Hepatocyte (in vitro differentiated cells): Measurements from ENCODE around the gene DGKQ. TPM values are rescaled to one million over a fixed set of nuclear protein-coding genes. Genes with fewer than 3 reads are reported as not detected.
"Not testable (repeated sequence)": the region's sequence is repeated elsewhere in the genome, so short reads cannot be mapped to it uniquely, and the experiment has no call there.

ENCODE experiments used
- DNase-seq: peaks from one replicate; pipeline ENCODE4 v3.0.0-alpha.2; 2016; ENCODE audit warnings: low spot score
- H2AFZ ChIP-seq: fragments of 200-600 bp; sonication (generic); 2 replicates; pipeline ENCODE4 v1.6.0; 2016; ENCODE audit warnings: antibody characterized with exemption, mild to moderate bottlenecking
- H3K27ac ChIP-seq: fragments of 200-600 bp; sonication (generic); 2 replicates; pipeline ENCODE4 v1.5.1; 2016; ENCODE audit warnings: mild to moderate bottlenecking
- H3K27me3 ChIP-seq: fragments of 200-600 bp; sonication (generic); 2 replicates; pipeline ENCODE4 v1.6.1; 2016
- H3K36me3 ChIP-seq: fragments of 200-600 bp; sonication (generic); replicated peaks from 2 replicates; pipeline ENCODE4 v1.5.1; 2016; ENCODE audit warnings: low read depth; ENCODE audit not compliant: insufficient read depth
- H3K4me1 ChIP-seq: fragments of 200-600 bp; sonication (generic); 2 replicates; pipeline ENCODE4 v1.5.1; 2016; ENCODE audit warnings: mild to moderate bottlenecking, moderate library complexity; ENCODE audit not compliant: insufficient read depth
- H3K4me2 ChIP-seq: fragments of 200-600 bp; sonication (generic); 2 replicates; pipeline ENCODE4 v1.6.0; 2016
- H3K4me3 ChIP-seq: fragments of 200-600 bp; sonication (generic); 2 replicates; pipeline ENCODE4 v1.5.1; 2016; ENCODE audit warnings: mild to moderate bottlenecking
- H3K79me2 ChIP-seq: fragments of 200-600 bp; sonication (generic); 2 replicates; pipeline ENCODE4 v1.6.0; 2017; ENCODE audit warnings: mild to moderate bottlenecking
- H3K9me2 ChIP-seq: fragments of 200-600 bp; sonication (generic); replicated peaks from 2 replicates; pipeline ENCODE4 v1.6.0; 2017; ENCODE audit warnings: mild to moderate bottlenecking; ENCODE audit not compliant: insufficient read depth
- H3K9me3 ChIP-seq: fragments of 200-600 bp; sonication (generic); 2 replicates; pipeline ENCODE4 v1.5.1; 2016; ENCODE audit warnings: low read depth, mild to moderate bottlenecking
- H4K20me1 ChIP-seq: fragments of 200-600 bp; sonication (generic); 2 replicates; pipeline ENCODE4 v1.6.0; 2016; ENCODE audit warnings: mild to moderate bottlenecking; ENCODE audit not compliant: insufficient read depth, poor library complexity, severe bottlenecking
- EZH2 ChIP-seq: fragments of 200-600 bp; sonication (generic); IDR thresholded peaks from 2 replicates; pipeline ENCODE4 v1.6.1; 2016; ENCODE audit warnings: antibody characterized with exemption, mild to moderate bottlenecking, borderline replicate concordance
- EZH2phosphoT487 ChIP-seq: fragments of 200-600 bp; sonication (generic); IDR thresholded peaks from one replicate; pipeline ENCODE4 v1.6.1; 2018; ENCODE audit warnings: antibody characterized with exemption, mild to moderate bottlenecking, low read depth, moderate library complexity; ENCODE audit not compliant: unreplicated experiment, severe bottlenecking
- WGBS: methylation state at CpG from one replicate; pipeline ENCODE4 v1.1.6; 2016; ENCODE audit warnings: low lambda C conversion rate; ENCODE audit errors: missing lambda C conversion rate; 5-methylcytosine and 5-hydroxymethylcytosine counted together
- polyA plus RNA-seq: library from polyadenylated mRNA; unstranded; fragments of >200 nt; fragmentation: Nextera tagmentation; extraction: Ambion mirVana; gene quantifications from 2 replicates; pipeline ENCODE4 v1.2.1, GENCODE V29; 2016
- total RNA-seq: library from RNA; depleted of rRNA; stranded (reverse); fragments of >200 nt; gene quantifications from 2 replicates; pipeline ENCODE4 v1.2.3, GENCODE V29; 2014
- TF ChIP-seq, protein P1 (sequence below): fragments of 200-600 bp; sonication (generic); IDR thresholded peaks from 2 replicates; pipeline ENCODE4 v1.5.1; 2016; ENCODE audit warnings: antibody characterized with exemption, mild to moderate bottlenecking; ENCODE audit not compliant: poor library complexity

The DGKQ gene
- total and polyA plus RNA-seq, 2 experiments from 2014 or later: 17.4 to 20.7 TPM

- Histone ChIP-seq H3K4me1 (peaks cover 20% of the 10 kb centered on the region), H3K36me3 (no peaks in the 10 kb centered on the region), H3K9me3 (no peaks in the 10 kb centered on the region), H3K4me2 (peak overlapping the region; percentile 73), H4K20me1 (no peaks in the 10 kb centered on the region), H3K9me2 (no peaks in the 10 kb centered on the region), H3K79me2 (no peaks in the 10 kb centered on the region), H3K4me3 (no peak overlapping the region), H2AFZ (no peak overlapping the region), H3K27ac (no peak overlapping the region), H3K27me3 (peaks cover 59% of the 10 kb centered on the region)
- DNase-seq: no peak
- TF ChIP-seq EZH2 (no peak), EZH2phosphoT487 (no peak)
- TF ChIP-seq, protein P1, sequence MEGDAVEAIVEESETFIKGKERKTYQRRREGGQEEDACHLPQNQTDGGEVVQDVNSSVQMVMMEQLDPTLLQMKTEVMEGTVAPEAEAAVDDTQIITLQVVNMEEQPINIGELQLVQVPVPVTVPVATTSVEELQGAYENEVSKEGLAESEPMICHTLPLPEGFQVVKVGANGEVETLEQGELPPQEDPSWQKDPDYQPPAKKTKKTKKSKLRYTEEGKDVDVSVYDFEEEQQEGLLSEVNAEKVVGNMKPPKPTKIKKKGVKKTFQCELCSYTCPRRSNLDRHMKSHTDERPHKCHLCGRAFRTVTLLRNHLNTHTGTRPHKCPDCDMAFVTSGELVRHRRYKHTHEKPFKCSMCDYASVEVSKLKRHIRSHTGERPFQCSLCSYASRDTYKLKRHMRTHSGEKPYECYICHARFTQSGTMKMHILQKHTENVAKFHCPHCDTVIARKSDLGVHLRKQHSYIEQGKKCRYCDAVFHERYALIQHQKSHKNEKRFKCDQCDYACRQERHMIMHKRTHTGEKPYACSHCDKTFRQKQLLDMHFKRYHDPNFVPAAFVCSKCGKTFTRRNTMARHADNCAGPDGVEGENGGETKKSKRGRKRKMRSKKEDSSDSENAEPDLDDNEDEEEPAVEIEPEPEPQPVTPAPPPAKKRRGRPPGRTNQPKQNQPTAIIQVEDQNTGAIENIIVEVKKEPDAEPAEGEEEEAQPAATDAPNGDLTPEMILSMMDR: no peak
- WGBS: 52% methylated on average over 36 of the region's 48 CpGs
Observed at GRCh38 chr4:1001561-1002130, 28.3 kb upstream of the DGKQ start.

DNA sequence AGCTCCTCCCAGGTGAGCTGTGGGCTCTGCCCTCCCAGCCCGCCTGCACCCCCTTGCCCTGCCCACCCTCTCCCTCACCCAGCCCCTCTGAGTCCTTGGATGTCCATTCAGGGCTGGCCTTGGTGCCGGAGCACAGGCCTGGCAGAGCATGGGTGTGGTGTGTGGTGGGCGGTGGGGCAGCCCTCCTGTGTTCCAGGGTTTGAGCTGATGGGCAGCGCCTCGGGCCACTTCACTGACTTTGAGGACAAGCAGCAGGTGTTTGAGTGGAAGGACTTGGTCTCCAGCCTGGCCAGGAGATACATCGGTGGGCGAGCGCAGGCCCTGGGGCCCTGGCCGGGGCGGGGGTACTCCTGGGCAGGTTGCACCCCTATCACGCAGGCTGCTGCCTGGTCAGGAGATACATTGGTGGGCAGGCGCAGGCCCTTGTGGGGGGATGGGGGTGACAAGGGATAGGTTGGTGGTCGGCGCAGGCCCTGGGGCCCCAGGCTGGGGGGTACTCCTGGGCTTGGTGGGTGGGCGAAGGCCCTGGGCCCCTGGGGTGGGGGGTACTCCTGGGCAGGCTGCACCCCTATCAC is 27.4 kb upstream of the DGKQ start:
- H3K27me3 ChIP-seq: peaks cover 61% of the 10 kb centered on the region

GRCh38 chr4:999882-1000425 is 26.6 kb upstream of the DGKQ start:
- peaks cover 61% of the 10 kb centered on the region for H3K27me3 ChIP-seq

More for the DNA sequence above, 27.4 kb upstream of the DGKQ start:
- no peak for DNase-seq
- Histone ChIP-seq H2AFZ (no peak overlapping the region), H3K79me2 (no peaks in the 10 kb centered on the region), H3K9me3 (no peaks in the 10 kb centered on the region), H3K36me3 (no peaks in the 10 kb centered on the region), H3K27ac (no peak overlapping the region), H4K20me1 (no peaks in the 10 kb centered on the region), H3K9me2 (no peaks in the 10 kb centered on the region), H3K4me1 (peaks cover 29% of the 10 kb centered on the region), H3K4me2 (no peak overlapping the region), H3K4me3 (no peak overlapping the region)
- no peak for TF ChIP-seq EZH2phosphoT487
- TF ChIP-seq, protein P1: no peak
- no peak for TF ChIP-seq EZH2
- 95% methylated on average over 13 of the region's 15 CpGs for WGBS

DNA sequence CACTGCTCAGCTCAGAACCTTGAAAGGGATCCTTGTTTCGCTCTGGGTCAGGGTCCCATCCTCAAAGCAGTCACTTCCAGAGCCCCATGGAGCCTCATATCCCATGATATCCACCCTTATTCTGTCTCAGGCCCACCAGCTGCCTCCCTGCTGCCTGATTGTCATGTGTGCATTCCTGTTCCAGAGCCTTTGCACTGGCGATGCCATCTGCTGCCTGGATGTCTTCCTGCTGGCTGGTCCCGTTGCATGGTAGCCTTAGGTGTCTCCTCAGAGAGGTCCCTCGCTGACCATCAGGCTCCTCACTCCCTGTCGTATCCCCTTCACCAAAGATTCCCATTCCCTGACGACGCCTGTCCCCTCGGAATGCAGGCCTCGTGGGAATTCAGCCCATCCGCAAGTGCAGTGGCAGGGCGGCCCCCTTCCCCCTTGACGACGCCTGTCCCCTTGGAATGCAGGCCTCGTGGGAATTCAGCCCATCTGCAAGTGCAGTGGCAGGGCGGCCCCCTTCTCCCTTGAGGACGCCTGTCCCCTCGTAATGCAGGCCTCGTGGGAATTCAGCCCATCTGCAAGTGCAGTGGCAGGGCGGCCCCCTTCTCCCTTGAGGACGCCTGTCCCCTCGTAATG is 26.0 kb upstream of the DGKQ start:
- not testable (repeated sequence) for H3K4me3 ChIP-seq, H3K79me2 ChIP-seq, H3K4me2 ChIP-seq, H2AFZ ChIP-seq, H3K9me3 ChIP-seq, DNase-seq, H3K27ac ChIP-seq, H4K20me1 ChIP-seq, H3K9me2 ChIP-seq, H3K36me3 ChIP-seq
- WGBS: 74% methylated on average over 14 of the region's 21 CpGs
- Histone ChIP-seq H3K4me1 (peaks cover 34% of the 10 kb centered on the region), H3K27me3 (peaks cover 56% of the 10 kb centered on the region)

More at GRCh38 chr4:999882-1000425, 26.6 kb upstream of the DGKQ start:
- H3K4me1 ChIP-seq: peaks cover 34% of the 10 kb centered on the region
- no peaks in the 10 kb centered on the region for H3K9me2 ChIP-seq
- 82% methylated on average over 10 of the region's 18 CpGs for WGBS
- no peak overlapping the region for H3K4me3 ChIP-seq
- no peaks in the 10 kb centered on the region for H4K20me1 ChIP-seq
- no peak for DNase-seq
- H3K4me2 ChIP-seq: no peak overlapping the region
- H3K27ac ChIP-seq: no peak overlapping the region
- no peaks in the 10 kb centered on the region for H3K79me2 ChIP-seq
- TF ChIP-seq, protein P1: no peak
- TF ChIP-seq EZH2: no peak
- TF ChIP-seq EZH2phosphoT487: no peak
- H3K36me3 ChIP-seq: no peaks in the 10 kb centered on the region
- no peak overlapping the region for H2AFZ ChIP-seq
- H3K9me3 ChIP-seq: no peaks in the 10 kb centered on the region
